Peyer's patch (tissue), 4 donors: Measurements from ENCODE around the gene SMPD1. TPM values are rescaled to one million over a fixed set of nuclear protein-coding genes. Genes with fewer than 3 reads are reported as not detected.

Source experiments
- DNase-seq, 3 donors: peaks; one replicate each; pipeline ENCODE4 v3.0.0-alpha.2; 2017 to 2019
- H3K27ac ChIP-seq, 4 donors: fragments of 200-600 bp; sonication (generic); one replicate each; pipeline ENCODE4 v1.5.1; 2016 to 2019
- H3K27me3 ChIP-seq, 2 donors: fragments of 200-600 bp; sonication (generic); one replicate each; pipeline ENCODE4 v1.5.1; 2019
- H3K36me3 ChIP-seq, 3 donors: fragments of 200-600 bp; sonication (generic); one replicate each; pipeline ENCODE4 v1.5.1; 2016 to 2019
- H3K4me1 ChIP-seq, 4 donors: fragments of 200-600 bp; sonication (generic); one replicate each; pipeline ENCODE4 v1.5.1; 2016 to 2019
- H3K4me3 ChIP-seq, 4 donors: fragments of 200-600 bp; sonication (generic); 1 replicate in 3 of 4; 2 replicates in 1 of 4; pipeline ENCODE4 v1.5.1; 2016 to 2019; ENCODE audit warnings: mild to moderate bottlenecking in 1 of 4
- H3K9me3 ChIP-seq, 4 donors: fragments of 200-600 bp; sonication (generic); one replicate each; pipeline ENCODE4 v1.5.1; 2016 to 2019; ENCODE audit warnings: mild to moderate bottlenecking in 1 of 4
- CTCF ChIP-seq, 6 experiments: fragments of 450-650 bp in 4 of 6; fragments of 200-600 bp in 2 of 6; sonication (generic) in 1 of 6; IDR thresholded peaks; one replicate each; pipeline ENCODE4 v1.5.1; 2017 to 2019; ENCODE audit warnings: antibody characterized with exemption in 6 of 6, mild to moderate bottlenecking in 3 of 6, moderate library complexity in 1 of 6
- POLR2A ChIP-seq, 2 donors: fragments of 450-650 bp; IDR thresholded peaks; one replicate each; pipeline ENCODE4 v1.5.1; 2017; ENCODE audit warnings: antibody characterized with exemption in 2 of 2, mild to moderate bottlenecking in 2 of 2, moderate library complexity in 2 of 2
- total RNA-seq, 4 donors: library from RNA; depleted of rRNA; stranded (reverse); fragments of >200 nt; gene quantifications; one replicate each; pipeline ENCODE4 v1.1.0, GENCODE V29; 2016

SMPD1 gene
- total RNA-seq, 4 donors from 2014 or later, result 11.6 to 78.3 (median 55.7) TPM

GRCh38 chr11:6433998-6434660 is 43.9 kb downstream of the SMPD1 start:
- no peaks in the 10 kb centered on the region for H3K27me3 ChIP-seq
- no peak overlapping the region for H3K27ac ChIP-seq

GRCh38 chr11:6437423-6437822 is 47.1 kb downstream of the SMPD1 start:
- no peak for DNase-seq
- H3K4me1 ChIP-seq, result peaks cover 0 to 6% (median 0%) of the 10 kb centered on the region in 4 donors
- H3K27me3 ChIP-seq, result no peaks in the 10 kb centered on the region
- H3K4me3 ChIP-seq, result no peak overlapping the region
- TF ChIP-seq POLR2A (IDR thresholded peaks at IDR 0.05) (no peak), CTCF (IDR thresholded peaks at IDR 0.05) (no peak)
- H3K36me3 ChIP-seq, result no peaks in the 10 kb centered on the region
- H3K27ac ChIP-seq, result no peak overlapping the region
- H3K9me3 ChIP-seq, result no peaks in the 10 kb centered on the region

More at GRCh38 chr11:6433998-6434660, 43.9 kb downstream of the SMPD1 start:
- Histone ChIP-seq H3K9me3 (no peaks in the 10 kb centered on the region), H3K4me3 (no peak overlapping the region), H3K36me3 (no peaks in the 10 kb centered on the region), H3K4me1 (peaks cover 0 to 6% (median 0%) of the 10 kb centered on the region in 4 donors)
- DNase-seq, result no peak
- no peak for TF ChIP-seq POLR2A (IDR thresholded peaks at IDR 0.05)
- no peak for TF ChIP-seq CTCF (IDR thresholded peaks at IDR 0.05)

- Histone ChIP-seq H3K4me1 (peaks cover 0 to 6% (median 0%) of the 10 kb centered on the region in 4 donors), H3K27ac (no peak overlapping the region), H3K9me3 (no peaks in the 10 kb centered on the region), H3K4me3 (no peak overlapping the region), H3K27me3 (no peaks in the 10 kb centered on the region), H3K36me3 (no peaks in the 10 kb centered on the region)
- no peak for TF ChIP-seq CTCF (IDR thresholded peaks at IDR 0.05)
- DNase-seq, result no peak
Measured at GRCh38 chr11:6437993-6438392, 47.7 kb downstream of the SMPD1 start.

- H3K27me3 ChIP-seq, result no peaks in the 10 kb centered on the region
- H3K9me3 ChIP-seq, result no peaks in the 10 kb centered on the region
- H3K36me3 ChIP-seq, result no peaks in the 10 kb centered on the region
- H3K27ac ChIP-seq, result no peak overlapping the region
- TF ChIP-seq POLR2A (IDR thresholded peaks at IDR 0.05) (no peak), CTCF (IDR thresholded peaks at IDR 0.05) (peak in 5 of 6 experiments; percentile 22 to 82 (median 77))
- H3K4me1 ChIP-seq, result peaks cover 0 to 6% (median 2%) of the 10 kb centered on the region in 4 donors
- DNase-seq, result peak in 2 of 3 donors; percentile 22 to 79
- H3K4me3 ChIP-seq, result no peak overlapping the region
Measured at GRCh38 chr11:6438979-6439571, 48.8 kb downstream of the SMPD1 start.

- H3K4me1 ChIP-seq, result peaks cover 0 to 6% (median 2%) of the 10 kb centered on the region in 4 donors
- DNase-seq, result no peak
- no peaks in the 10 kb centered on the region for H3K36me3 ChIP-seq
- H3K27me3 ChIP-seq, result no peaks in the 10 kb centered on the region
- H3K27ac ChIP-seq, result no peak within 1 kb of the TSS
- no peaks in the 10 kb centered on the region for H3K9me3 ChIP-seq
- no peak for TF ChIP-seq POLR2A (IDR thresholded peaks at IDR 0.05)
- no peak for TF ChIP-seq CTCF (IDR thresholded peaks at IDR 0.05)
- peak within 1 kb of the TSS in 1 of 4 donors; percentile 11 for H3K4me3 ChIP-seq
Measured at GRCh38 chr11:6440906-6441358, 50.7 kb downstream of the SMPD1 start, which contains the start of gene HPX. HPX (minus strand) TSS chr11:6440987; CDS start chr11:6440963, 24 bp downstream.
